ENCODE results near the gene ZNF438. TPM values are rescaled to one million over a fixed set of nuclear protein-coding genes. Genes with fewer than 3 reads are reported as not detected.

The ZNF438 gene
- total and polyA plus RNA-seq, 2 of the 8 experiments (the other 6 are each of a cell fraction or from before 2014, with no cell fraction given): 0.95 to 1.7 TPM

- no peak for TF ChIP-seq CHD1 (IDR thresholded peaks at IDR 0.05; ENCODE audit: low read depth, low read length)
- TF ChIP-seq POU5F1 (IDR thresholded peaks at IDR 0.05; ENCODE audit: low read depth, low read length): no peak
- TF ChIP-seq CEBPB (IDR thresholded peaks at IDR 0.05; ENCODE audit: low read depth, low read length): no peak
These were observed 11.0 kb upstream of the ZNF438 start (continued) for GRCh38 chr10:31042670-31043069.
